Measurements from ENCODE around the gene SLC28A3. TPM values are rescaled to one million over a fixed set of nuclear protein-coding genes. Genes with fewer than 3 reads are reported as not detected.

SLC28A3 gene
- total RNA-seq, 1 donor from 2014 or later, result 0.21 TPM

DNA sequence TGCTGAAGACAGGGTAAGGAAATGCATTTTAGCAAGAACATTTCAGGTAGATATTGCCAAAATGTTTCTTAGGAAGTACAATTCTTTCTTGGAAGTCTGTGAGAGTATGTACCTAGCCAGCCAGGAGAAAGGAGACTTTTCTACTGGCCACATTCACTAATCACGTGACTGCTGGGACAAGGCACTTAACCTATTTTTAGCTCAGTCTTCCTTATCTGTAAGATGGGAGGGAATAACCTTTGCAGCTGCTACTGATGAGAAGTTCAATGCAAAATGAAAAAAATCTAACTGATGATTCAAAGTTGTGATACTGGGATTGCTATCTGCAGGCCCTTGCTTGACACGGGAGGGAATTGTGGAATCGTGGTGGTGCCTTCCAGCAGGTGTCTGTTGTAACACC is 42.6 kb upstream of the SLC28A3 start:
- Histone ChIP-seq H3K27me3 (ENCODE audit: control insufficient read depth, insufficient read depth, low read length) (no peaks in the 10 kb centered on the region), H3K36me3 (ENCODE audit: control insufficient read depth, insufficient read depth, low read length) (no peaks in the 10 kb centered on the region), H3K4me3 (ENCODE audit: low read depth, low read length) (no peak overlapping the region)
- no peak for DNase-seq (ENCODE audit: low read depth)
- TF ChIP-seq, protein P1, sequence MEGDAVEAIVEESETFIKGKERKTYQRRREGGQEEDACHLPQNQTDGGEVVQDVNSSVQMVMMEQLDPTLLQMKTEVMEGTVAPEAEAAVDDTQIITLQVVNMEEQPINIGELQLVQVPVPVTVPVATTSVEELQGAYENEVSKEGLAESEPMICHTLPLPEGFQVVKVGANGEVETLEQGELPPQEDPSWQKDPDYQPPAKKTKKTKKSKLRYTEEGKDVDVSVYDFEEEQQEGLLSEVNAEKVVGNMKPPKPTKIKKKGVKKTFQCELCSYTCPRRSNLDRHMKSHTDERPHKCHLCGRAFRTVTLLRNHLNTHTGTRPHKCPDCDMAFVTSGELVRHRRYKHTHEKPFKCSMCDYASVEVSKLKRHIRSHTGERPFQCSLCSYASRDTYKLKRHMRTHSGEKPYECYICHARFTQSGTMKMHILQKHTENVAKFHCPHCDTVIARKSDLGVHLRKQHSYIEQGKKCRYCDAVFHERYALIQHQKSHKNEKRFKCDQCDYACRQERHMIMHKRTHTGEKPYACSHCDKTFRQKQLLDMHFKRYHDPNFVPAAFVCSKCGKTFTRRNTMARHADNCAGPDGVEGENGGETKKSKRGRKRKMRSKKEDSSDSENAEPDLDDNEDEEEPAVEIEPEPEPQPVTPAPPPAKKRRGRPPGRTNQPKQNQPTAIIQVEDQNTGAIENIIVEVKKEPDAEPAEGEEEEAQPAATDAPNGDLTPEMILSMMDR (IDR thresholded peaks at IDR 0.05; ENCODE audit: insufficient read depth, low read length, poor library complexity, severe bottlenecking), result no peak

DNA sequence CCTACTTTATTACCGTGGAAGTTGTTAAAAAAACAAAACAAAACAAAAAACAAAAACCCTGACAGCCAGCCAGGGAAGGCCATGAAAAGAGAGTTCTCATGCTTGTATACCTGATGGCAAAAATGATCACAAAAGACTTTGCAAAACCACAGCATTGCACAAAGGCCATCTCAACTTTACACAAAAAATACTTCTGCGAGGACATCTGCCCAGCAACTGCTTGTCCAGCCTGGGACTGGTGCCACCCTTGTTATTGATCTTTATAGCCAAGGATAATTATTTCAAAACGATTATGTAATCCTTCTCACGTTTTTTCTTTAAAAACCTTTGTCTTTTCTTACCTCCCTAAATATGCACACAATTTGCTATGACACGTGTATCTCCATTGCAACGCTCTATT is 42.2 kb upstream of the SLC28A3 start:
- TF ChIP-seq, protein P1 (IDR thresholded peaks at IDR 0.05; ENCODE audit: insufficient read depth, low read length, poor library complexity, severe bottlenecking), result no peak

DNA sequence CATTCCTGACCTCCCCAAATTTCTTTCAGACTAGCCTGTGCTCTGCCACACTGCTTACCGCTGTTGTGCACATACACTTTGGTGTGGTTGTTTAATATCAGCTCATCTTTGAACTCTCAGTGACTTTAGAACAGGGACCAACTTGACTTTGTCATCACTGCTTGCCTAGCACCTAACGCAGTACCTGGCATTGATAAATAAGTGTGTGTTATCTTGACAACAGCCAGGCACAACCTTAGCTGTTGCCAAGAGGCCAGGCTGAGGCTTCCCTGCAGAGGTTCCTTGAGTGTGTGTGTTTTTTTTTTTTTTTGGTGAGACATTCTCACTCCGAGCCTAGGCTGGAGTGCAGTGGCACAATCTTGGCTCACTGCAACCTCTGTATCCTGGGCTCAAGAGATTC is 41.0 kb upstream of the SLC28A3 start:
- H3K27me3 ChIP-seq (ENCODE audit: control insufficient read depth, insufficient read depth, low read length), result no peaks in the 10 kb centered on the region
- no peak overlapping the region for H3K4me3 ChIP-seq (ENCODE audit: low read depth, low read length)
- DNase-seq (ENCODE audit: low read depth), result no peak
- TF ChIP-seq, protein P1 (IDR thresholded peaks at IDR 0.05; ENCODE audit: insufficient read depth, low read length, poor library complexity, severe bottlenecking), result no peak
- H3K36me3 ChIP-seq (ENCODE audit: control insufficient read depth, insufficient read depth, low read length), result no peaks in the 10 kb centered on the region

More for the DNA sequence above, 42.2 kb upstream of the SLC28A3 start:
- no peaks in the 10 kb centered on the region for H3K36me3 ChIP-seq (ENCODE audit: control insufficient read depth, insufficient read depth, low read length)
- no peak for DNase-seq (ENCODE audit: low read depth)
- no peaks in the 10 kb centered on the region for H3K27me3 ChIP-seq (ENCODE audit: control insufficient read depth, insufficient read depth, low read length)
- H3K4me3 ChIP-seq (ENCODE audit: low read depth, low read length), result no peak overlapping the region

DNA sequence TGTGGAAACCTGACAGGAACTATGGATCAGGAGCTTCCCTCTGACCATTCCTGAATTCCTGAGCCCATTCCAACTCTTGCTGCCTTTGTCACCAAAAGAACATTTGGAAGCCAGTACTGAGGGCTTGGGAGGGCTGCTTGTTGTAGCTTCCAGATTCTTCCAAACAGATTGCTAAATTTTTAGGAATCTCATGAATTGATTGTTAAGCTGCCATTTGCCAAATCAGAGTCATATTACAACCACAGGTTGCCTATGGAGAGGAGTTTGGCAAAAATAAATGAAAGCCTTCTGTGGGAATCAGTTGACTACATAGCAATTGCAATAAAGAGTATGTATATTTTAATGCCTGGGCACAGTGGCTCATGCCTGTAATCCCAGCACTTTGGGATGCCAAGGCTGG is 39.2 kb upstream of the SLC28A3 start:
- TF ChIP-seq, protein P1 (IDR thresholded peaks at IDR 0.05; ENCODE audit: insufficient read depth, low read length, poor library complexity, severe bottlenecking), result no peak
- Histone ChIP-seq H3K36me3 (ENCODE audit: control insufficient read depth, insufficient read depth, low read length) (no peaks in the 10 kb centered on the region), H3K27me3 (ENCODE audit: control insufficient read depth, insufficient read depth, low read length) (no peaks in the 10 kb centered on the region), H3K4me3 (ENCODE audit: low read depth, low read length) (no peak overlapping the region)
- no peak for DNase-seq (ENCODE audit: low read depth)

DNA sequence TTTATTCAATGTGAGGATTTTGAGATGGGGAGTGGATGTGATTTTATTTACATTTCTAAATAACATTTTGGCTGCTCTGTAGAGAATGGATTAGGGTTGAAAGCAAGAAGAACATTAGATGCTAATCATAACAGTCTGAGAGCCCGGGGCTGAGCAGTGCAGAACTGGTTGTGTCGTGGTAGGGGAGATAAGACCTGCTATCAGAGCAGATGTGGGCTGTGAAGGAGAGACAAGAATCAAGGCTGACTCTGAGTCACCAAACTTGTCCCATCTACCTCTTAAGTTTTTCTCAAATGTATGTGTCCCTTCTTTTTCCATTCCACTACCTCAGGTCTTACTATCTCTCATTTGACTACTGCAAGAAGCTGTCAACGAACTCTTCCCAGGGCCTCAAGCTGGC is 35.4 kb upstream of the SLC28A3 start:
- TF ChIP-seq, protein P1 (IDR thresholded peaks at IDR 0.05; ENCODE audit: insufficient read depth, low read length, poor library complexity, severe bottlenecking), result no peak
- H3K4me3 ChIP-seq (ENCODE audit: low read depth, low read length), result no peak overlapping the region
- H3K27me3 ChIP-seq (ENCODE audit: control insufficient read depth, insufficient read depth, low read length), result no peaks in the 10 kb centered on the region
- no peaks in the 10 kb centered on the region for H3K36me3 ChIP-seq (ENCODE audit: control insufficient read depth, insufficient read depth, low read length)
- no peak for DNase-seq (ENCODE audit: low read depth)

DNA sequence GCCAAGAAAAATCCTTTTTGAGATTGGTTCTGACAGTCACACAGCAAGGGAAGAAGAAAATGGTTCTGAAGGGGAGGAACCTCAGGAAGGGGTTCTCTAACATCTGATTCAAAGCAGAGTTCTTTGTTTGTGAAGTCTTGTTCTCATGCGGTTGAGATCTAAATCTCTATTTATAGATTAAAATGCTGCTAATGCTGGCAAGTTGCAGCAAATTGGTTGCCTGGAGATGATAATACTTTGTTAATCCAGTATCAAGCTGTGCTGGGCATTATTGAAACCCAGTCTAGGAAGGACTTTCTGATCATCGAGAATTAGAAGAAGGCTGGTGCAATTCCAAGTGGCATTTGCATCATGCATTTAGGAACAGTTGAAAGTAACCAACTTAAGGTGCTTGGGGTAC is 34.0 kb upstream of the SLC28A3 start:
- no peaks in the 10 kb centered on the region for H3K36me3 ChIP-seq (ENCODE audit: control insufficient read depth, insufficient read depth, low read length)
- no peak overlapping the region for H3K4me3 ChIP-seq (ENCODE audit: low read depth, low read length)
- H3K27me3 ChIP-seq (ENCODE audit: control insufficient read depth, insufficient read depth, low read length), result no peaks in the 10 kb centered on the region
- TF ChIP-seq, protein P1 (IDR thresholded peaks at IDR 0.05; ENCODE audit: insufficient read depth, low read length, poor library complexity, severe bottlenecking), result no peak
- DNase-seq (ENCODE audit: low read depth), result no peak
